GM12878 (cell line): Measurements from ENCODE around the gene TMEM47. TPM values are rescaled to one million over a fixed set of nuclear protein-coding genes. Genes with fewer than 3 reads are reported as not detected.

ENCODE experiments used
- ATAC-seq: fragments of 200-7000 bp; cut with Tn5 transposase; 3 replicates; pipeline ENCODE4 v1.9.1; 2020; ENCODE audit warnings: mild to moderate bottlenecking, moderate library complexity
- BruUV-seq: library from RNA; stranded (reverse); fragments of 400-500 nt; replicated peaks from 2 replicates; lab custom pipeline; 2021; lab: Mats Ljungman, UMichigan
- CTCF ChIA-PET: fragments of 300-600 bp; sonication (Branson Sonifier 250); formaldehyde crosslinking; extraction: SDS; loops from one replicate; lab custom pipeline; 2021; ENCODE audit warnings: inconsistent platforms; lab: Yijun Ruan, JAX
- POLR2A ChIA-PET: fragments of 350-600 bp; formaldehyde crosslinking; extraction: SDS; loops from one replicate; lab custom pipeline; 2021; ENCODE audit warnings: inconsistent platforms; lab: Charles Lee
- RAD21 ChIA-PET: fragments of 300-600 bp; sonication (Branson Sonifier 250); formaldehyde crosslinking; loops from one replicate; lab custom pipeline; 2023; ENCODE audit warnings: antibody characterized with exemption; ENCODE audit not compliant: unreplicated experiment; lab: Charles Lee
- SMC1A ChIA-PET: fragments of 300-600 bp; sonication (Branson Sonifier 250); formaldehyde crosslinking; loops from one replicate; lab custom pipeline; 2023; ENCODE audit not compliant: unreplicated experiment, uncharacterized antibody; lab: Charles Lee
- DNase-seq: peaks from one replicate; pipeline ENCODE4 v3.0.0-alpha.2; 2011; ENCODE audit warnings: low read depth, low spot score
- FAIRE-seq: peaks from 3 replicates; lab custom pipeline; 2011; peaks lifted over from hg19 to GRCh38; lab: Jason Lieb, UNC
- H2AFZ ChIP-seq: 2 replicates; pipeline ENCODE4 v1.6.0; 2011; ENCODE audit warnings: low read depth, low read length, control low read depth; ENCODE audit not compliant: control insufficient read depth
- H3K27ac ChIP-seq: 2 replicates; pipeline ENCODE4 v1.5.1; 2011; ENCODE audit warnings: control low read depth; ENCODE audit not compliant: control insufficient read depth, insufficient read depth
- H3K27me3 ChIP-seq, 2 experiments: replicated peaks in 1 of 2; 2 replicates each; pipeline versions ENCODE4 v1.6.0 to v1.6.1; 2011; ENCODE audit warnings: low read length in 1 of 2; ENCODE audit not compliant: control insufficient read depth in 2 of 2, insufficient read depth in 2 of 2
- H3K36me3 ChIP-seq, 2 experiments: 2 replicates each; pipeline ENCODE4 v1.5.1; 2011; ENCODE audit warnings: low read length in 1 of 2; ENCODE audit not compliant: control insufficient read depth in 2 of 2, insufficient read depth in 2 of 2
- H3K4me1 ChIP-seq: 2 replicates; pipeline ENCODE4 v1.6.1; 2011; ENCODE audit warnings: mild to moderate bottlenecking, low read length, moderate library complexity, mixed read lengths; ENCODE audit not compliant: control insufficient read depth, insufficient read depth
- H3K4me2 ChIP-seq: 2 replicates; pipeline ENCODE4 v1.6.0; 2011; ENCODE audit warnings: control low read depth; ENCODE audit not compliant: control insufficient read depth, insufficient read depth
- H3K4me3 ChIP-seq: fragments of 200-600 bp; sonication (generic); 2 replicates; pipeline ENCODE4 v1.5.1; 2016
- H3K79me2 ChIP-seq: 2 replicates; pipeline ENCODE4 v1.6.0; 2011; ENCODE audit warnings: low read length; ENCODE audit not compliant: control insufficient read depth, insufficient read depth
- H3K9ac ChIP-seq: 2 replicates; pipeline ENCODE4 v1.8.0; 2011; ENCODE audit warnings: low read length, control low read depth, mixed read lengths; ENCODE audit not compliant: control insufficient read depth, insufficient read depth
- H3K9me3 ChIP-seq: replicated peaks from 3 replicates; pipeline ENCODE4 v1.5.1; 2011; ENCODE audit warnings: mild to moderate bottlenecking, low read length; ENCODE audit not compliant: control insufficient read depth, insufficient read depth
- H4K20me1 ChIP-seq: 2 replicates; pipeline ENCODE4 v1.6.0; 2011; ENCODE audit not compliant: control insufficient read depth, insufficient read depth
- FOXM1 ChIP-seq: IDR thresholded peaks from 2 replicates; pipeline ENCODE4 v1.6.1; 2012; ENCODE audit warnings: low read depth, mild to moderate bottlenecking, inconsistent platforms, low read length, moderate library complexity
- HCFC1 ChIP-seq: fragments of 150-350 bp; IDR thresholded peaks from 2 replicates; pipeline ENCODE4 v1.6.1; 2014; ENCODE audit warnings: low read length
- HDAC6 ChIP-seq: fragments of 200-600 bp; sonication (generic); IDR thresholded peaks from one replicate; pipeline ENCODE4 v1.8.0; 2017; ENCODE audit warnings: antibody characterized with exemption; ENCODE audit not compliant: unreplicated experiment
- IKZF2 ChIP-seq, 2 experiments: fragments of 450-650 bp; IDR thresholded peaks; 2 replicates each; pipeline ENCODE4 v1.6.1; 2017; ENCODE audit warnings: mild to moderate bottlenecking in 2 of 2, moderate library complexity in 2 of 2
- NFYA ChIP-seq: IDR thresholded peaks from 2 replicates; pipeline ENCODE4 v1.6.1; 2011; ENCODE audit warnings: low read depth, mild to moderate bottlenecking, low read length, improper control_type of control experiment, borderline replicate concordance
- SIN3A ChIP-seq: IDR thresholded peaks from 2 replicates; pipeline ENCODE4 v1.6.1; 2012; ENCODE audit warnings: low read depth, low read length, improper control_type of control experiment
- SIX5 ChIP-seq: IDR thresholded peaks from 2 replicates; pipeline ENCODE4 v1.6.1; 2011; ENCODE audit warnings: mild to moderate bottlenecking, low read depth, low read length, moderate library complexity; ENCODE audit not compliant: severe bottlenecking
- SP1 ChIP-seq: IDR thresholded peaks from one replicate; pipeline ENCODE4 v1.6.1; 2011; ENCODE audit warnings: low read depth, low read length
- SPI1 ChIP-seq: IDR thresholded peaks from 2 replicates; pipeline ENCODE4 v1.6.1; 2011; ENCODE audit warnings: low read depth, mild to moderate bottlenecking, low read length, moderate library complexity, borderline replicate concordance; ENCODE audit not compliant: insufficient read depth
- STAT3 ChIP-seq: IDR thresholded peaks from 2 replicates; pipeline ENCODE4 v1.6.1; 2011; ENCODE audit warnings: low read depth, low read length, improper control_type of control experiment
- YBX1 ChIP-seq: fragments of 450-650 bp; IDR thresholded peaks from 2 replicates; pipeline ENCODE4 v1.6.1; 2016; ENCODE audit warnings: antibody characterized with exemption
- WGBS: methylation state at CpG from one replicate; pipeline ENCODE4 v1.1.6; 2016; ENCODE audit warnings: low lambda C conversion rate; ENCODE audit not compliant: insufficient replicate concordance, insufficient coverage; ENCODE audit errors: missing lambda C conversion rate; 5-methylcytosine and 5-hydroxymethylcytosine counted together
- in situ Hi-C: fragments of 300-500 bp; cut with MboI; formaldehyde crosslinking; loops from 9 replicates; pipeline ENCODE4 v1.14.3; 2018; ENCODE audit warnings: mixed read lengths
- intact Hi-C: fragments of 100-400 bp; cut with micrococcal nuclease; formaldehyde crosslinking; loops from one replicate; pipeline ENCODE4 v1.14.2; 2022; ENCODE audit not compliant: unreplicated experiment
- polyA plus RNA-seq, 11 experiments: library from polyadenylated mRNA; depleted of rRNA in 4 of 11; unstranded in 6 of 11; stranded (reverse) in 5 of 11; fragments of >200 nt; fragmentation: Nextera tagmentation in 4 of 11; fragmentation: Illumina TruSeq in 1 of 11; extraction: Ambion mirVana in 4 of 11; extraction: Trizol in 1 of 11; gene quantifications; 1 replicate in 1 of 11; 2 replicates in 10 of 11; pipeline versions ENCODE4 v1.2.1 to v1.2.3, GENCODE V29; 2011 to 2016; ENCODE audit warnings: inconsistent platforms in 2 of 11, missing spikeins in 2 of 11, low read depth in 1 of 11
- total RNA-seq, 4 experiments: library from RNA; depleted of rRNA in 3 of 4; stranded (reverse); fragments of >200 nt in 3 of 4; fragmentation: Illumina TruSeq in 1 of 4; extraction: Trizol in 1 of 4; gene quantifications; 2 replicates each; pipeline versions ENCODE4 v1.2.1 to v1.2.3, GENCODE V29; 2013 to 2021
- TF ChIP-seq, protein P1 (sequence below): fragments of 450-650 bp; IDR thresholded peaks from 2 replicates; pipeline ENCODE4 v1.6.1; 2016; ENCODE audit warnings: mild to moderate bottlenecking
- TF ChIP-seq, protein P2 (sequence below): fragments of 450-650 bp; IDR thresholded peaks from 2 replicates; pipeline ENCODE4 v1.6.1; 2016; ENCODE audit warnings: mild to moderate bottlenecking
- TF ChIP-seq, protein P3 (sequence below): fragments of 450-650 bp; IDR thresholded peaks from 2 replicates; pipeline ENCODE4 v1.6.1; 2017; ENCODE audit warnings: low read depth, mild to moderate bottlenecking, moderate library complexity

Gene TMEM47
- total and polyA plus RNA-seq, 10 of the 15 experiments (the other 5 are each of a cell fraction or from before 2014, with no cell fraction given) = 0.04 to 0.10 (median 0.09) TPM; not detected in 7

DNA sequence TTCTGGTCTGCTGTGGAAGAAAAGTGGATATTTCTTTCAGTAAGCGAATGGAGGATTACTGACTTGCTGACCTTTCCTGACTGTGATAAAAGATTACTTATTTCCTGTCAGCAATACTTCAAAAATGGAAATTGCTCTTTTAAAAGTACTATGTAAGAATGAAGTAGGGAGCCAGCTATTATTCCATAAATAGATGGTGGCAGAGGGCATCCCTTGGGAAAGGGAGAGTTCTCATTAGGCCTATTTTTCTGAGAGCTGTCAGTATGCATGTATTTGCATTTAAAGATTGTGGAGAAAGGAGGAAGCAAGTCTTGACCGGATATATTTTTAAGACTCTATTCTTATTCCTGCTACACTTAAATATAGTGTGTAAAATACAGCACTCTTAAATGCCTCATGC is 37.2 kb downstream of the TMEM47 start:
- ChIA-PET CTCF (no interaction called here), SMC1A (no interaction called here), POLR2A (interaction anchor here (0.5 kb wide), 1 partner anchor 25 kb away, joined by 3 read pairs; no protein-coding TSS in a partner anchor), RAD21 (no interaction called here)
- Histone ChIP-seq H3K27me3 (no peaks in the 10 kb centered on the region), H2AFZ (no peak overlapping the region), H3K36me3 (no peaks in the 10 kb centered on the region), H3K27ac (no peak overlapping the region), H3K9ac (no peak overlapping the region), H4K20me1 (no peaks in the 10 kb centered on the region), H3K4me1 (no peaks in the 10 kb centered on the region), H3K4me3 (no peak overlapping the region), H3K9me3 (no peaks in the 10 kb centered on the region), H3K79me2 (no peaks in the 10 kb centered on the region), H3K4me2 (no peak overlapping the region)
- in situ Hi-C loops = no loop called here
- WGBS = 43% methylated on average over 2 of the region's 2 CpGs
- FAIRE-seq (no peak), DNase-seq (no peak), ATAC-seq (no peak)
- no peak for TF ChIP-seq SIN3A
- no peak for TF ChIP-seq SPI1
- TF ChIP-seq HCFC1 = no peak
- TF ChIP-seq, protein P1, sequence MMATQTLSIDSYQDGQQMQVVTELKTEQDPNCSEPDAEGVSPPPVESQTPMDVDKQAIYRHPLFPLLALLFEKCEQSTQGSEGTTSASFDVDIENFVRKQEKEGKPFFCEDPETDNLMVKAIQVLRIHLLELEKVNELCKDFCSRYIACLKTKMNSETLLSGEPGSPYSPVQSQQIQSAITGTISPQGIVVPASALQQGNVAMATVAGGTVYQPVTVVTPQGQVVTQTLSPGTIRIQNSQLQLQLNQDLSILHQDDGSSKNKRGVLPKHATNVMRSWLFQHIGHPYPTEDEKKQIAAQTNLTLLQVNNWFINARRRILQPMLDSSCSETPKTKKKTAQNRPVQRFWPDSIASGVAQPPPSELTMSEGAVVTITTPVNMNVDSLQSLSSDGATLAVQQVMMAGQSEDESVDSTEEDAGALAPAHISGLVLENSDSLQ = no peak
- BruUV-seq = no TSS peak
- intact Hi-C loops = no loop called here

DNA sequence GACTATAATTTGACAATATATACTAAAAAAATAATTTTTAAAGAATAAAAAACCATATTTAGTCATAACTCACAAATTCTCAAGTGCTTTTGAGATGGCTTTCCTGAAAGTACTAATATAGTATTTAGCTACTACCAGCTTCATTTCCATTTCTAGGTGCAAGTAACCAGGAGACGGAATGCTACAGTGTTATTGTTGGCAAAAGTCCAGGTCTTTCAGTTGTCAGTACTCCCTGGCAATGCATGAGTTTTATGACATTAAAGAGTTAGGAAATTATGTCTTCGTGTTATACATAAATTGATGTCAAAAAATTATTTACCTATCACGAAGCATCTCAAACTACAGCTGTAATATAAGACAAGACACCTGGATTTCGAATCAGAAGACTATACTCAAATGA is 45.0 kb downstream of the TMEM47 start:
- Histone ChIP-seq H3K79me2 (no peaks in the 10 kb centered on the region), H2AFZ (no peak overlapping the region), H3K9ac (no peak overlapping the region), H3K4me1 (no peaks in the 10 kb centered on the region), H3K36me3 (no peaks in the 10 kb centered on the region), H3K27ac (no peak overlapping the region), H4K20me1 (no peaks in the 10 kb centered on the region), H3K4me2 (no peak overlapping the region), H3K9me3 (no peaks in the 10 kb centered on the region), H3K4me3 (no peak overlapping the region), H3K27me3 (no peaks in the 10 kb centered on the region)
- ChIA-PET POLR2A (no interaction called here), RAD21 (no interaction called here), SMC1A (no interaction called here), CTCF (no interaction called here)
- no peak for ATAC-seq
- in situ Hi-C loops = no loop called here
- intact Hi-C loops = no loop called here
- no peak for FAIRE-seq
- no peak for DNase-seq
- no TSS peak for BruUV-seq
- WGBS = 11% methylated on average over 4 of the region's 4 CpGs
- TF ChIP-seq, protein P2, sequence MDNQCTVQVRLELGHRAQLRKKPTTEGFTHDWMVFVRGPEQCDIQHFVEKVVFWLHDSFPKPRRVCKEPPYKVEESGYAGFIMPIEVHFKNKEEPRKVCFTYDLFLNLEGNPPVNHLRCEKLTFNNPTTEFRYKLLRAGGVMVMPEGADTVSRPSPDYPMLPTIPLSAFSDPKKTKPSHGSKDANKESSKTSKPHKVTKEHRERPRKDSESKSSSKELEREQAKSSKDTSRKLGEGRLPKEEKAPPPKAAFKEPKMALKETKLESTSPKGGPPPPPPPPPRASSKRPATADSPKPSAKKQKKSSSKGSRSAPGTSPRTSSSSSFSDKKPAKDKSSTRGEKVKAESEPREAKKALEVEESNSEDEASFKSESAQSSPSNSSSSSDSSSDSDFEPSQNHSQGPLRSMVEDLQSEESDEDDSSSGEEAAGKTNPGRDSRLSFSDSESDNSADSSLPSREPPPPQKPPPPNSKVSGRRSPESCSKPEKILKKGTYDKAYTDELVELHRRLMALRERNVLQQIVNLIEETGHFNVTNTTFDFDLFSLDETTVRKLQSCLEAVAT = no peak
- TF ChIP-seq YBX1 = no peak
- no peak for TF ChIP-seq IKZF2 (IDR thresholded peaks at IDR 0.05)
- TF ChIP-seq STAT3 = no peak
- no peak for TF ChIP-seq NFYA
- TF ChIP-seq SIX5 = no peak
- no peak for TF ChIP-seq SP1
- TF ChIP-seq HDAC6 = no peak
- TF ChIP-seq FOXM1 = no peak
- TF ChIP-seq, protein P3, sequence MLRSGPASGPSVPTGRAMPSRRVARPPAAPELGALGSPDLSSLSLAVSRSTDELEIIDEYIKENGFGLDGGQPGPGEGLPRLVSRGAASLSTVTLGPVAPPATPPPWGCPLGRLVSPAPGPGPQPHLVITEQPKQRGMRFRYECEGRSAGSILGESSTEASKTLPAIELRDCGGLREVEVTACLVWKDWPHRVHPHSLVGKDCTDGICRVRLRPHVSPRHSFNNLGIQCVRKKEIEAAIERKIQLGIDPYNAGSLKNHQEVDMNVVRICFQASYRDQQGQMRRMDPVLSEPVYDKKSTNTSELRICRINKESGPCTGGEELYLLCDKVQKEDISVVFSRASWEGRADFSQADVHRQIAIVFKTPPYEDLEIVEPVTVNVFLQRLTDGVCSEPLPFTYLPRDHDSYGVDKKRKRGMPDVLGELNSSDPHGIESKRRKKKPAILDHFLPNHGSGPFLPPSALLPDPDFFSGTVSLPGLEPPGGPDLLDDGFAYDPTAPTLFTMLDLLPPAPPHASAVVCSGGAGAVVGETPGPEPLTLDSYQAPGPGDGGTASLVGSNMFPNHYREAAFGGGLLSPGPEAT = no peak
